Measurements from ENCODE around the gene MACROD1.
A peak's percentile ranks its signal among the peaks of the same experiment; 100 is the strongest.

MACROD1 gene

GRCh38 chr11:64004590-64004984, 161.3 kb downstream of the MACROD1 start:
- Histone ChIP-seq H3K9ac (ENCODE audit: low read depth, low read length) (no peak overlapping the region), H3K4me1 (ENCODE audit: insufficient read depth, low read length) (peaks cover 5% of the 10 kb centered on the region; the same call in 1 of the 2 replicates), H3K9me3 (ENCODE audit: control insufficient read depth, insufficient read depth, low read length) (no peaks in the 10 kb centered on the region), H3K36me3 (ENCODE audit: insufficient read depth, low read length) (no peaks in the 10 kb centered on the region)

GRCh38 chr11:64003807-64004589, 161.9 kb downstream of the MACROD1 start:
- Histone ChIP-seq H3K9ac (ENCODE audit: low read depth, low read length) (no peak overlapping the region), H3K9me3 (ENCODE audit: control insufficient read depth, insufficient read depth, low read length) (no peaks in the 10 kb centered on the region), H3K4me1 (ENCODE audit: insufficient read depth, low read length) (peaks cover 5% of the 10 kb centered on the region; the same call in 1 of the 2 replicates), H3K36me3 (ENCODE audit: insufficient read depth, low read length) (no peaks in the 10 kb centered on the region)

- Histone ChIP-seq H3K9me3 (ENCODE audit: control insufficient read depth, insufficient read depth, low read length) (no peaks in the 10 kb centered on the region), H3K4me1 (ENCODE audit: insufficient read depth, low read length) (peaks cover 12% of the 10 kb centered on the region; the same call in 1 of the 2 replicates), H3K9ac (ENCODE audit: low read depth, low read length) (no peak overlapping the region), H3K36me3 (ENCODE audit: insufficient read depth, low read length) (peaks cover 5% of the 10 kb centered on the region; the same call in 1 of the 2 replicates)
Measured at GRCh38 chr11:64001484-64002420, 164.2 kb downstream of the MACROD1 start.

- Histone ChIP-seq H3K9me3 (ENCODE audit: control insufficient read depth, insufficient read depth, low read length) (no peaks in the 10 kb centered on the region), H3K36me3 (ENCODE audit: insufficient read depth, low read length) (peaks cover 6% of the 10 kb centered on the region; the same call in 1 of the 2 replicates), H3K4me1 (ENCODE audit: insufficient read depth, low read length) (peaks cover 12% of the 10 kb centered on the region; the same call in 1 of the 2 replicates), H3K9ac (ENCODE audit: low read depth, low read length) (peak overlapping the region; percentile 30; the same call in 1 of the 2 replicates)
Measured at GRCh38 chr11:64000740-64001483, 165.0 kb downstream of the MACROD1 start.

GRCh38 chr11:64000026-64000739, 165.7 kb downstream of the MACROD1 start:
- no peaks in the 10 kb centered on the region for H3K9me3 ChIP-seq (ENCODE audit: control insufficient read depth, insufficient read depth, low read length)
- H3K36me3 ChIP-seq (ENCODE audit: insufficient read depth, low read length) = peaks cover 6% of the 10 kb centered on the region; the same call in 1 of the 2 replicates
- H3K4me1 ChIP-seq (ENCODE audit: insufficient read depth, low read length) = peaks cover 12% of the 10 kb centered on the region; the same call in 1 of the 2 replicates
- peak overlapping the region; percentile 34; the same call in 1 of the 2 replicates for H3K9ac ChIP-seq (ENCODE audit: low read depth, low read length)

- Histone ChIP-seq H3K9ac (ENCODE audit: low read depth, low read length) (peak overlapping the region; percentile 34), H3K4me1 (ENCODE audit: insufficient read depth, low read length) (peaks cover 12% of the 10 kb centered on the region; the same call in 1 of the 2 replicates), H3K36me3 (ENCODE audit: insufficient read depth, low read length) (peaks cover 6% of the 10 kb centered on the region; the same call in 1 of the 2 replicates), H3K9me3 (ENCODE audit: control insufficient read depth, insufficient read depth, low read length) (no peaks in the 10 kb centered on the region)
Measured at GRCh38 chr11:63999349-64000025, 166.4 kb downstream of the MACROD1 start.

GRCh38 chr11:63998558-63999348, 167.2 kb downstream of the MACROD1 start:
- Histone ChIP-seq H3K9me3 (ENCODE audit: control insufficient read depth, insufficient read depth, low read length) (no peaks in the 10 kb centered on the region), H3K9ac (ENCODE audit: low read depth, low read length) (peak overlapping the region; percentile 34; the same call in 1 of the 2 replicates), H3K4me1 (ENCODE audit: insufficient read depth, low read length) (peaks cover 7% of the 10 kb centered on the region; the same call in 1 of the 2 replicates), H3K36me3 (ENCODE audit: insufficient read depth, low read length) (peaks cover 9% of the 10 kb centered on the region; the same call in 1 of the 2 replicates)

GRCh38 chr11:63997801-63998337, 168.0 kb downstream of the MACROD1 start:
- H3K9ac ChIP-seq (ENCODE audit: low read depth, low read length) = 0 out of 2 replicates have a peak overlapping the region, but pooled peaks have one; percentile 34
- H3K36me3 ChIP-seq (ENCODE audit: insufficient read depth, low read length) = peaks cover 10% of the 10 kb centered on the region; the same call in 1 of the 2 replicates
- H3K4me1 ChIP-seq (ENCODE audit: insufficient read depth, low read length) = peaks cover 7% of the 10 kb centered on the region; the same call in 1 of the 2 replicates
- H3K9me3 ChIP-seq (ENCODE audit: control insufficient read depth, insufficient read depth, low read length) = no peaks in the 10 kb centered on the region

GRCh38 chr11:63997104-63997700, 168.7 kb downstream of the MACROD1 start:
- Histone ChIP-seq H3K36me3 (ENCODE audit: insufficient read depth, low read length) (peaks cover 10% of the 10 kb centered on the region; the same call in 1 of the 2 replicates), H3K4me1 (ENCODE audit: insufficient read depth, low read length) (peaks cover 7% of the 10 kb centered on the region; the same call in 1 of the 2 replicates), H3K9me3 (ENCODE audit: control insufficient read depth, insufficient read depth, low read length) (no peaks in the 10 kb centered on the region), H3K9ac (ENCODE audit: low read depth, low read length) (no peak overlapping the region)

GRCh38 chr11:63996512-63996911, 169.4 kb downstream of the MACROD1 start:
- Histone ChIP-seq H3K9ac (ENCODE audit: low read depth, low read length) (no peak overlapping the region), H3K9me3 (ENCODE audit: control insufficient read depth, insufficient read depth, low read length) (no peaks in the 10 kb centered on the region), H3K4me1 (ENCODE audit: insufficient read depth, low read length) (peaks cover 7% of the 10 kb centered on the region; the same call in 1 of the 2 replicates), H3K36me3 (ENCODE audit: insufficient read depth, low read length) (peaks cover 10% of the 10 kb centered on the region; the same call in 1 of the 2 replicates)

- Histone ChIP-seq H3K4me1 (ENCODE audit: insufficient read depth, low read length) (peaks cover 7% of the 10 kb centered on the region; the same call in 1 of the 2 replicates), H3K9ac (ENCODE audit: low read depth, low read length) (no peak overlapping the region), H3K9me3 (ENCODE audit: control insufficient read depth, insufficient read depth, low read length) (no peaks in the 10 kb centered on the region), H3K36me3 (ENCODE audit: insufficient read depth, low read length) (peaks cover 13% of the 10 kb centered on the region; the same call in 1 of the 2 replicates)
Measured at GRCh38 chr11:63993993-63994392, 171.9 kb downstream of the MACROD1 start.

Measured in ES-I3 (cell line).